Measurements from ENCODE around the gene ANKRD30BL.
"Not testable (repeated sequence)": the region's sequence is repeated elsewhere in the genome, so short reads cannot be mapped to it uniquely, and the experiment has no call there.

ANKRD30BL gene

GRCh38 chr2:132146774-132147173, 15.0 kb downstream of the ANKRD30BL start:
- not testable (repeated sequence) for H3K4me3 ChIP-seq (ENCODE audit: low read length); H3K4me2 ChIP-seq (ENCODE audit: low read depth, low read length); H2AFZ ChIP-seq (ENCODE audit: low read length); H3K36me3 ChIP-seq (replicated peaks; ENCODE audit: insufficient read depth, low read length); H3K27ac ChIP-seq (ENCODE audit: low read length); H3K79me2 ChIP-seq (ENCODE audit: low read length); H3F3A ChIP-seq (ENCODE audit: insufficient read depth, low read length); H3K9me2 ChIP-seq (replicated peaks; ENCODE audit: insufficient read depth, low read length); H3K9me3 ChIP-seq (replicated peaks; ENCODE audit: insufficient read depth, low read length); H4K20me1 ChIP-seq (ENCODE audit: insufficient read depth, low read length); H3K9ac ChIP-seq (ENCODE audit: low read length); H3K27me3 ChIP-seq (replicated peaks; ENCODE audit: insufficient read depth, low read length); H3K4me1 ChIP-seq (ENCODE audit: low read length)
- peak; percentile 38 for DNase-seq
- peak; percentile 41 for TF ChIP-seq CTCF (IDR thresholded peaks at IDR 0.05; ENCODE audit: low read length)
